HEK293T (cell line): ENCODE measurements around the gene UEVLD.

Source experiments
- ARNT ChIP-seq: fragments of 450-650 bp; IDR thresholded peaks from 2 replicates; pipeline ENCODE4 v1.6.1; 2017; ENCODE audit warnings: mild to moderate bottlenecking
- BHLHE40 ChIP-seq: fragments of 450-650 bp; IDR thresholded peaks from 2 replicates; pipeline ENCODE4 v1.6.1; 2016; ENCODE audit warnings: mild to moderate bottlenecking, moderate library complexity, borderline replicate concordance
- CTBP1 ChIP-seq: fragments of 450-650 bp; IDR thresholded peaks from 2 replicates; pipeline ENCODE4 v1.6.1; 2016; ENCODE audit warnings: borderline replicate concordance
- FOXA1 ChIP-seq: fragments of 450-650 bp; IDR thresholded peaks from 2 replicates; pipeline ENCODE4 v1.6.1; 2016; ENCODE audit warnings: mild to moderate bottlenecking
- FOXK2 ChIP-seq: fragments of 450-650 bp; IDR thresholded peaks from 2 replicates; pipeline ENCODE4 v1.6.1; 2016; ENCODE audit warnings: mild to moderate bottlenecking
- FOXM1 ChIP-seq: fragments of 450-650 bp; IDR thresholded peaks from 2 replicates; pipeline ENCODE4 v1.6.1; 2017; ENCODE audit warnings: mild to moderate bottlenecking, borderline replicate concordance
- HDGF ChIP-seq: fragments of 450-650 bp; IDR thresholded peaks from 2 replicates; pipeline ENCODE4 v1.6.1; 2017; ENCODE audit warnings: antibody characterized with exemption, borderline replicate concordance
- LEF1 ChIP-seq: fragments of 450-650 bp; IDR thresholded peaks from 2 replicates; pipeline ENCODE4 v1.6.1; 2017; ENCODE audit warnings: mild to moderate bottlenecking, borderline replicate concordance
- SP1 ChIP-seq: fragments of 450-650 bp; IDR thresholded peaks from 2 replicates; pipeline ENCODE4 v1.6.1; 2017
- SUZ12 ChIP-seq: fragments of 450-650 bp; IDR thresholded peaks from 2 replicates; pipeline ENCODE4 v1.6.1; 2016; ENCODE audit warnings: mild to moderate bottlenecking

- TF ChIP-seq BHLHE40: no peak
- no peak for TF ChIP-seq CTBP1
- TF ChIP-seq FOXM1: no peak
- TF ChIP-seq SP1: no peak
- TF ChIP-seq LEF1: no peak
- TF ChIP-seq ARNT: no peak
- TF ChIP-seq FOXK2: no peak
- TF ChIP-seq FOXA1: no peak
- TF ChIP-seq SUZ12: no peak
- no peak for TF ChIP-seq HDGF
Measured at GRCh38 chr11:18533365-18533764, 55.2 kb downstream of the UEVLD start.
